ENCODE data around the gene HECTD2. TPM values are rescaled to one million over a fixed set of nuclear protein-coding genes. Genes with fewer than 3 reads are reported as not detected.

The HECTD2 gene
- total RNA-seq, 2 experiments from 2014 or later: 2.7 to 3.8 TPM

- no peak for TF ChIP-seq CTCF (IDR thresholded peaks at IDR 0.05)
- H3K4me1 Mint-ChIP-seq (ENCODE audit: low read depth): no peaks in the 10 kb centered on the region
- ChIA-PET CTCF (interaction anchor here (1.4 kb wide), 1 partner anchor 213 kb away, joined by 3 read pairs; no protein-coding TSS in a partner anchor), POLR2A (no interaction called here)
- intact Hi-C loops (cut with micrococcal nuclease): no loop called here
- no peaks in the 10 kb centered on the region for H3K27me3 Mint-ChIP-seq
- H3K9me3 Mint-ChIP-seq: no peaks in the 10 kb centered on the region
- H3K27ac Mint-ChIP-seq: no peak overlapping the region
- H3K4me3 Mint-ChIP-seq: no peak overlapping the region
- no peaks in the 10 kb centered on the region for H3K36me3 Mint-ChIP-seq (ENCODE audit: low read depth)
- ATAC-seq: no peak
- DNase-seq: no peak
Measured at GRCh38 chr10:91511549-91512330, 101.6 kb downstream of the HECTD2 start.

- H3K27ac Mint-ChIP-seq: no peak overlapping the region
- H3K9me3 Mint-ChIP-seq: no peaks in the 10 kb centered on the region
- TF ChIP-seq CTCF (IDR thresholded peaks at IDR 0.05): no peak
- intact Hi-C loops (cut with micrococcal nuclease): no loop called here
- H3K36me3 Mint-ChIP-seq (ENCODE audit: low read depth): no peaks in the 10 kb centered on the region
- no peaks in the 10 kb centered on the region for H3K4me1 Mint-ChIP-seq (ENCODE audit: low read depth)
- ChIA-PET CTCF (interaction anchor here (1.0 kb wide), 1 partner anchor 16 kb away, joined by 3 read pairs; no protein-coding TSS in a partner anchor), POLR2A (no interaction called here)
- no peak overlapping the region for H3K4me3 Mint-ChIP-seq
- no peaks in the 10 kb centered on the region for H3K27me3 Mint-ChIP-seq
- ATAC-seq (no peak), DNase-seq (no peak)
Measured at GRCh38 chr10:91512458-91512857, 102.3 kb downstream of the HECTD2 start.

- intact Hi-C loops (cut with micrococcal nuclease): no loop called here
- TF ChIP-seq CTCF (IDR thresholded peaks at IDR 0.05): no peak
- CTCF ChIA-PET: no interaction called here
- no peaks in the 10 kb centered on the region for H3K4me1 Mint-ChIP-seq (ENCODE audit: low read depth)
- DNase-seq: no peak
- POLR2A ChIA-PET: no interaction called here
- no peak for ATAC-seq
- no peak overlapping the region for H3K27ac Mint-ChIP-seq
- no peak overlapping the region for H3K4me3 Mint-ChIP-seq
- H3K27me3 Mint-ChIP-seq: no peaks in the 10 kb centered on the region
- no peaks in the 10 kb centered on the region for H3K9me3 Mint-ChIP-seq
- H3K36me3 Mint-ChIP-seq (ENCODE audit: low read depth): no peaks in the 10 kb centered on the region
Measured at GRCh38 chr10:91513598-91514424, 103.7 kb downstream of the HECTD2 start.

GRCh38 chr10:91514787-91515186 is 104.6 kb downstream of the HECTD2 start:
- Mint-ChIP-seq H3K27me3 (no peaks in the 10 kb centered on the region), H3K4me3 (no peak overlapping the region), H3K4me1 (ENCODE audit: low read depth) (no peaks in the 10 kb centered on the region), H3K9me3 (no peaks in the 10 kb centered on the region), H3K27ac (no peak overlapping the region), H3K36me3 (ENCODE audit: low read depth) (no peaks in the 10 kb centered on the region)
- no peak for ATAC-seq
- no peak for TF ChIP-seq CTCF (IDR thresholded peaks at IDR 0.05)
- no peak for DNase-seq
- CTCF ChIA-PET: interaction anchor here (0.7 kb wide), 1 partner anchor 125 kb away, joined by 3 read pairs; no protein-coding TSS in a partner anchor
- POLR2A ChIA-PET: no interaction called here
- intact Hi-C loops (cut with micrococcal nuclease): no loop called here

- no peak for TF ChIP-seq CTCF (IDR thresholded peaks at IDR 0.05)
- POLR2A ChIA-PET: no interaction called here
- DNase-seq: no peak
- no peaks in the 10 kb centered on the region for H3K36me3 Mint-ChIP-seq (ENCODE audit: low read depth)
- no peaks in the 10 kb centered on the region for H3K4me1 Mint-ChIP-seq (ENCODE audit: low read depth)
- intact Hi-C loops (cut with micrococcal nuclease): no loop called here
- H3K9me3 Mint-ChIP-seq: no peaks in the 10 kb centered on the region
- H3K4me3 Mint-ChIP-seq: no peak overlapping the region
- ATAC-seq: no peak
- no peak overlapping the region for H3K27ac Mint-ChIP-seq
- no peaks in the 10 kb centered on the region for H3K27me3 Mint-ChIP-seq
- CTCF ChIA-PET: interaction anchor here (1.5 kb wide), 1 partner anchor 46 kb away, joined by 3 read pairs; no protein-coding TSS in a partner anchor
Measured at GRCh38 chr10:91517394-91517793, 107.2 kb downstream of the HECTD2 start.
